HFF-Myc (cell line): ENCODE data around the gene SLC35F4.

ENCODE experiments used
- DNase-seq: peaks from one replicate; pipeline ENCODE4 v3.0.0-alpha.2; 2011; ENCODE audit warnings: low read depth; ENCODE audit errors: extremely low read depth
- H3K4me3 ChIP-seq: replicated peaks from 2 replicates; pipeline ENCODE4 v1.5.1; 2011; ENCODE audit warnings: low read depth, mild to moderate bottlenecking, control low read depth, low read length
- CTCF ChIP-seq: IDR thresholded peaks from 2 replicates; pipeline ENCODE4 v1.5.1; 2012; ENCODE audit warnings: mild to moderate bottlenecking, low read depth, low read length, control low read depth; ENCODE audit errors: missing control alignments

The SLC35F4 gene

DNA sequence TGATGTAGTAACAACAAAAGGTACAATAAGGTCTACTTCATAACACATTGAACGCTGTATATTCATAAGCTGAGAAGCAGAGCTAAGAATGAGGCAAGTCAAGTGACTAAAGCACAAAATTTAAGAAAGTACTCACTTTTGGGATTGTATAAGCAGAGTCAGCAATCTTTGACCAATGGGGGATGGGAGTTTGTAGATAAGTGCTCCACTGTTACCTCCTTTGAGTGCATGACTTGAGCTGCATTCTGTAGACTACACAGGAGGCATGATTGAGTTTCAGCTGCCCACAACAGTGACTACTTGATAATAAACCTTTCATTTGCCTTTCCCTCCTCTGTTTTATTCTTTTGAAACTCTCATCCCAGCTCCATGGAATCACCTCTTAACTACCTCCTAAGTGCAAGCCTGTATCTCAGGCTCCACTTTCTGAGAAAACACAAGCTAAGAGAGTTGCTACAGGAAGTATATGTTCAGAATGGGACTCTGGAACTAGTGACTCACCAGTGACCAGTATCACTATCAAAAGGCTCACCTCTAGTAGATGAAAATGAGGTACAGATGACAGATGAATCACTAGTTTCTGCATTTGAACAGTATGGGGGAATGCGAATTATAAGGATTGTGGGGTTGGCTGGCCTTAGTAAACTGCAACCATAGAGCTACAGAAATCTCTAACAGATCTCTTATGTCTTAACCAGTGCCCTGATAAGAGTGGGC is 49.2 kb downstream of the SLC35F4 start:
- TF ChIP-seq CTCF = no peak
- DNase-seq = no peak
- no peak overlapping the region for H3K4me3 ChIP-seq

- DNase-seq = no peak
- H3K4me3 ChIP-seq = no peak overlapping the region
- TF ChIP-seq CTCF = no peak
Measured at GRCh38 chr14:57814726-57815125, 51.2 kb downstream of the SLC35F4 start.

GRCh38 chr14:57812741-57813140 is 53.2 kb downstream of the SLC35F4 start:
- TF ChIP-seq CTCF = no peak
- no peak for DNase-seq
- no peak overlapping the region for H3K4me3 ChIP-seq

DNA sequence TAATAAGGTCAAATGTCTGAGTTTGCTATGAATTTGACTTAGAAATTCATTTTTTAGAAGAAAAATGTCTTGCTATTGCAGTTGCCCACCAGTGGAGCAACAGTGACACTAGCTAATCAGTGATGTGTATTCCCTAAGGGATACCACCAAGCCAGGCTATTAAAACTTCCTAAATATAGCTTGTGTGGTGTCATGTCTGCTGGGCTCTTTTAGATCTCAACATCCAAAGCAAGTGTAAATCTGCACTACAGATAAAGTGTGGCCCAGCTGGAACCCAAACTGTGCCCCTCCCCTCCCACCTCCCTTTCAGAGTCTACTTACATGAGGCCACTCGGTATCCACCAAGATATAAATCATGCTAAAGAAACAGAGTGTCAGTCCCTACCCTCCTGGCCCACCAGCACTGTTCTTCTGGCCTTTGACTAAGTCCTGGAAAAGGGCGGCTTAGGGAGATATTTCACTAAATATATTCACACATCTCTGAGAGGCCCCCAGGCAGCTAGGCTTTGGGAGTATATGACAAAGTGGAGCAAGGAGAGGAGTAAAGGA is 53.8 kb downstream of the SLC35F4 start:
- H3K4me3 ChIP-seq = no peak overlapping the region
- TF ChIP-seq CTCF = no peak
- no peak for DNase-seq

GRCh38 chr14:57809808-57810207 is 56.1 kb downstream of the SLC35F4 start:
- TF ChIP-seq CTCF = no peak
- DNase-seq = no peak
- no peak overlapping the region for H3K4me3 ChIP-seq

DNA sequence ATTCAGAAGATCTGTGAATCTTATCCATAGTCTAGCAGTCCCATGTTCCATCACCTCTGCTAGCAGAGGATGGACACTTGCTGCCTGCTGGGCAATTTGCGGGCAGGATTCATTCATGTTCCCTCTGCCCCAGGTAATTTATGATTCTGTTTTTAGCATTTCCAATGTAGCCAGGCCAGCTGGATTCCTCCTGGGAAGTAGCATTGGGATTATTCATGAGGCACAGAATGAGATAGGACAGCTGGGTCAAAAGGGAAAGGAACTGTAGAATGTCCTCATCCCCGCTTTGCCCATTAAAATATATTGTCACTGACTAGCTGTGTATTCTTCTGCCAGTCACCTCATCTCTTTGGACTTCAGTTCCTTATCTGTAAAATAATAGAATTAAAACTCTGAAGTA is 68.7 kb downstream of the SLC35F4 start:
- DNase-seq = no peak
- no peak for TF ChIP-seq CTCF
- no peak overlapping the region for H3K4me3 ChIP-seq
